ENCODE data around the gene CSRP1. TPM values are rescaled to one million over a fixed set of nuclear protein-coding genes. Genes with fewer than 3 reads are reported as not detected.
"Not testable (repeated sequence)": the region's sequence is repeated elsewhere in the genome, so short reads cannot be mapped to it uniquely, and the experiment has no call there.

The CSRP1 gene
- total and polyA plus RNA-seq, 3 experiments from 2014 or later = 65.0 to 67.6 (median 66.9) TPM

- Histone ChIP-seq H3K27me3 (ENCODE audit: insufficient read depth, low read length, poor library complexity, severe bottlenecking) (peaks cover 3% of the 10 kb centered on the region), H3K4me1 (ENCODE audit: insufficient read depth, low read length) (no peaks in the 10 kb centered on the region), H3K36me3 (ENCODE audit: insufficient read depth, low read length) (no peaks in the 10 kb centered on the region), H3K4me3 (ENCODE audit: low read length) (no peak overlapping the region), H3K9me3 (ENCODE audit: low read length) (no peaks in the 10 kb centered on the region), H3K27ac (ENCODE audit: low read depth, low read length) (no peak overlapping the region)
- H3K36me3 Mint-ChIP-seq = peaks cover 0 to 1% (median 0%) of the 10 kb centered on the region in 3 donors
- H3K4me3 Mint-ChIP-seq = no peak overlapping the region
- H3K9me3 Mint-ChIP-seq = no peaks in the 10 kb centered on the region
- no peaks in the 10 kb centered on the region for H3K4me1 Mint-ChIP-seq
- POLR2A ChIA-PET = no interaction called here
- DNase-seq = no peak
- H3K27me3 Mint-ChIP-seq = peaks cover 9 to 12% of the 10 kb centered on the region in 2 donors
- H3K27ac Mint-ChIP-seq = no peak overlapping the region
- CTCF ChIA-PET = interaction anchor here (1.1 to 1.4 kb wide), 2 partner anchors 9 to 11 kb away, joined by 3 read pairs; no protein-coding TSS in a partner anchor
Observed at GRCh38 chr1:201551096-201551495, 44.2 kb upstream of the CSRP1 start.

GRCh38 chr1:201549522-201549921 is 42.6 kb upstream of the CSRP1 start:
- H3K27ac Mint-ChIP-seq; H3K27ac ChIP-seq (ENCODE audit: low read depth, low read length); H3K4me3 ChIP-seq (ENCODE audit: low read length); H3K9me3 Mint-ChIP-seq; H3K4me3 Mint-ChIP-seq; POLR2A ChIA-PET; H3K4me1 ChIP-seq (ENCODE audit: insufficient read depth, low read length); DNase-seq; H3K9me3 ChIP-seq (ENCODE audit: low read length); H3K27me3 ChIP-seq (ENCODE audit: insufficient read depth, low read length, poor library complexity, severe bottlenecking); H3K4me1 Mint-ChIP-seq; H3K36me3 Mint-ChIP-seq; H3K36me3 ChIP-seq (ENCODE audit: insufficient read depth, low read length): not testable (repeated sequence)
- peaks cover 7 to 12% of the 10 kb centered on the region in 2 donors for H3K27me3 Mint-ChIP-seq
- CTCF ChIA-PET = interaction anchor here (2.0 kb wide), 1 partner anchor 10 kb away, joined by 6 read pairs; no protein-coding TSS in a partner anchor

DNA sequence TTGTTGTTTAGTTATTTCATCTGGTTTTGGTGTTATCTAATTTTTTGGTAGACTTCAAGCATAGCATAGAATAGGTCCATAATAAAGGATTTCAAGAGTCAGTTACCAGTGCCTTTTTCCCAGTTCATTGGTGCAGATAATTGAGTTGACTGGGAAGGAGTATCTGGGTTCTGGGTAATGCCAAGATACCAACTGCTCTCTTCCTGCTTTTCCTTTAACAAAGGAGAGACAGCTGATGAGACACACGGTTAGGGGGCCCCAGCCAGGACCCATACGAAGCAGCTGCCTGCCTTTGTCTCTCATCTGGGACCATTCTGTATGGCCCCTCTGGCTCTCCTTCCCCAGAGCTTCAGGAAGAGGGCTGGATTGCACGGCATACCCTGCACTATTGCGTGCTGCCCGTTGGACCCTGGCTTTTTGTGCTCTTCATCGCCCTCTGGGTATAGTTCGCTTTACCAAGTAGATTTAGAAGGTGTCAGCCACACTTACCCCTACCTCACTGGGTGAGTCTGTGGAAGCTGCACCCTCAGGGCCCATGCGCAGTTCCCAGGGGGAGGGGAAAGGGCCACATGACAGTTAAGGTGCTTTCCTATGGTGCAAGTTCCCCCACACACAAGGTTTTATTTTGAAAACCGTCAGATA is 39.0 kb upstream of the CSRP1 start:
- Mint-ChIP-seq H3K9me3 (peaks cover 0 to 4% (median 0%) of the 10 kb centered on the region in 5 donors), H3K4me1 (no peaks in the 10 kb centered on the region), H3K27ac (no peak overlapping the region), H3K4me3 (no peak overlapping the region), H3K36me3 (peaks cover 0 to 4% (median 3%) of the 10 kb centered on the region in 3 donors), H3K27me3 (peaks cover 9 to 25% of the 10 kb centered on the region in 2 donors)
- peaks cover 3% of the 10 kb centered on the region for H3K27me3 ChIP-seq (ENCODE audit: insufficient read depth, low read length, poor library complexity, severe bottlenecking)
- no peak overlapping the region for H3K27ac ChIP-seq (ENCODE audit: low read depth, low read length)
- no peak overlapping the region for H3K4me3 ChIP-seq (ENCODE audit: low read length)
- DNase-seq = no peak
- H3K4me1 ChIP-seq (ENCODE audit: insufficient read depth, low read length) = no peaks in the 10 kb centered on the region
- H3K9me3 ChIP-seq (ENCODE audit: low read length) = no peaks in the 10 kb centered on the region
- H3K36me3 ChIP-seq (ENCODE audit: insufficient read depth, low read length) = no peaks in the 10 kb centered on the region
- ChIA-PET CTCF (no interaction called here), POLR2A (no interaction called here)

GRCh38 chr1:201544710-201545109 is 37.8 kb upstream of the CSRP1 start:
- peaks cover 13% of the 10 kb centered on the region for H3K27me3 ChIP-seq (ENCODE audit: insufficient read depth, low read length, poor library complexity, severe bottlenecking)
- Mint-ChIP-seq H3K27ac (no peak overlapping the region), H3K4me1 (peaks cover 8 to 9% (median 8%) of the 10 kb centered on the region in 3 donors), H3K4me3 (no peak overlapping the region), H3K36me3 (peaks cover 0 to 4% (median 3%) of the 10 kb centered on the region in 3 donors), H3K27me3 (peaks cover 18 to 37% of the 10 kb centered on the region in 2 donors), H3K9me3 (peaks cover 0 to 4% (median 0%) of the 10 kb centered on the region in 5 donors)
- H3K27ac ChIP-seq (ENCODE audit: low read depth, low read length) = no peak overlapping the region
- no peaks in the 10 kb centered on the region for H3K9me3 ChIP-seq (ENCODE audit: low read length)
- no peak overlapping the region for H3K4me3 ChIP-seq (ENCODE audit: low read length)
- CTCF ChIA-PET = interaction anchor here (1.6 kb wide), 1 partner anchor 17 kb away, joined by 5 read pairs; no protein-coding TSS in a partner anchor
- H3K36me3 ChIP-seq (ENCODE audit: insufficient read depth, low read length) = no peaks in the 10 kb centered on the region
- DNase-seq = no peak
- POLR2A ChIA-PET = no interaction called here
- peaks cover 3% of the 10 kb centered on the region for H3K4me1 ChIP-seq (ENCODE audit: insufficient read depth, low read length)

- H3K36me3 ChIP-seq (ENCODE audit: insufficient read depth, low read length) = no peaks in the 10 kb centered on the region
- no peak overlapping the region for H3K4me3 ChIP-seq (ENCODE audit: low read length)
- H3K4me1 ChIP-seq (ENCODE audit: insufficient read depth, low read length) = peaks cover 8% of the 10 kb centered on the region
- Mint-ChIP-seq H3K27ac (no peak overlapping the region), H3K27me3 (peaks cover 22 to 41% of the 10 kb centered on the region in 2 donors), H3K4me1 (peaks cover 12 to 14% (median 13%) of the 10 kb centered on the region in 3 donors), H3K36me3 (peaks cover 0 to 4% (median 3%) of the 10 kb centered on the region in 3 donors), H3K4me3 (no peak overlapping the region), H3K9me3 (peaks cover 0 to 4% (median 0%) of the 10 kb centered on the region in 5 donors)
- H3K9me3 ChIP-seq (ENCODE audit: low read length) = no peaks in the 10 kb centered on the region
- H3K27ac ChIP-seq (ENCODE audit: low read depth, low read length) = no peak overlapping the region
- no peak for DNase-seq
- H3K27me3 ChIP-seq (ENCODE audit: insufficient read depth, low read length, poor library complexity, severe bottlenecking) = peaks cover 19% of the 10 kb centered on the region
- CTCF ChIA-PET = interaction anchor here (1.6 kb wide), 1 partner anchor 17 kb away, joined by 5 read pairs; no protein-coding TSS in a partner anchor
- POLR2A ChIA-PET = no interaction called here
Observed at GRCh38 chr1:201543871-201544642, 37.1 kb upstream of the CSRP1 start.

DNA sequence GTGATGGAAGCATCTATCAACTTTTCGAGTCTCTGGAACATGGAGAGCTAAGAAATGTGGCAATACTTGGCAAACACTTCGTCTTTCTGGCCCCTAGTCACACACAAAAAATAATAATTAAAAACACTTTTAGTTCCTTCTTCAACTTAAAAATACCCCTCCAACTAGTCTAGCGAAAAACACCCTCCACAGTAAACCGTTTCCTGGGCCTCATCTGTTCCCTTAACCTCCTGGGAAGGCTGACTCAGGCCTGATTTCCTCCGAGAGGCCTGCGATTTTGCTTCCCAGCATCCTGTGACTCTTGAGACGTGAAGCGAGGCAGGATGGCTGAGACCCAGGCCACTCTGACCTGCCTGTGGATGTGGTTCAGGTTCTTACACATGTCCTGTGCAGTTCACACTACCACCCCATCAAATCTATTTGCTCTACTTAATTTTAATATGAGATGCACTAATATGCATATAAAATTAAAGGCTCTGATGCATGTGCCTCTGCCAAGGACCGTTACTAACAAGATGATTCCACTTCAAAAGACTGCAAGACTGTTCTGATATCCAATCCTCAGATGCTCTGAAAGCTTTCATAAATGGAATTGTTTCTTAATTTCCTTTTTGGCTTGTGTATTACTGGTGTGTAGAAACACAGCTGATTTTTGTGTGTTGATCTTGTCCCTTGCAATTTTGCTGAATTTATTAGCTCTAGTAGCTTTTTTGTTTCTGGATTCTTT is 35.5 kb upstream of the CSRP1 start:
- Mint-ChIP-seq H3K27ac (no peak overlapping the region), H3K4me1 (peaks cover 19 to 25% (median 20%) of the 10 kb centered on the region in 3 donors), H3K4me3 (no peak overlapping the region), H3K9me3 (peaks cover 0 to 4% (median 0%) of the 10 kb centered on the region in 5 donors), H3K27me3 (peaks cover 31 to 54% of the 10 kb centered on the region in 2 donors), H3K36me3 (peaks cover 0 to 4% (median 3%) of the 10 kb centered on the region in 3 donors)
- no peak overlapping the region for H3K27ac ChIP-seq (ENCODE audit: low read depth, low read length)
- DNase-seq = no peak
- H3K27me3 ChIP-seq (ENCODE audit: insufficient read depth, low read length, poor library complexity, severe bottlenecking) = peaks cover 26% of the 10 kb centered on the region
- H3K9me3 ChIP-seq (ENCODE audit: low read length) = no peaks in the 10 kb centered on the region
- CTCF ChIA-PET = interaction anchor here (1.0 kb wide), 1 partner anchor 11 kb away, joined by 3 read pairs; no protein-coding TSS in a partner anchor
- H3K4me3 ChIP-seq (ENCODE audit: low read length) = no peak overlapping the region
- POLR2A ChIA-PET = no interaction called here
- no peaks in the 10 kb centered on the region for H3K36me3 ChIP-seq (ENCODE audit: insufficient read depth, low read length)
- peaks cover 15% of the 10 kb centered on the region for H3K4me1 ChIP-seq (ENCODE audit: insufficient read depth, low read length)

DNA sequence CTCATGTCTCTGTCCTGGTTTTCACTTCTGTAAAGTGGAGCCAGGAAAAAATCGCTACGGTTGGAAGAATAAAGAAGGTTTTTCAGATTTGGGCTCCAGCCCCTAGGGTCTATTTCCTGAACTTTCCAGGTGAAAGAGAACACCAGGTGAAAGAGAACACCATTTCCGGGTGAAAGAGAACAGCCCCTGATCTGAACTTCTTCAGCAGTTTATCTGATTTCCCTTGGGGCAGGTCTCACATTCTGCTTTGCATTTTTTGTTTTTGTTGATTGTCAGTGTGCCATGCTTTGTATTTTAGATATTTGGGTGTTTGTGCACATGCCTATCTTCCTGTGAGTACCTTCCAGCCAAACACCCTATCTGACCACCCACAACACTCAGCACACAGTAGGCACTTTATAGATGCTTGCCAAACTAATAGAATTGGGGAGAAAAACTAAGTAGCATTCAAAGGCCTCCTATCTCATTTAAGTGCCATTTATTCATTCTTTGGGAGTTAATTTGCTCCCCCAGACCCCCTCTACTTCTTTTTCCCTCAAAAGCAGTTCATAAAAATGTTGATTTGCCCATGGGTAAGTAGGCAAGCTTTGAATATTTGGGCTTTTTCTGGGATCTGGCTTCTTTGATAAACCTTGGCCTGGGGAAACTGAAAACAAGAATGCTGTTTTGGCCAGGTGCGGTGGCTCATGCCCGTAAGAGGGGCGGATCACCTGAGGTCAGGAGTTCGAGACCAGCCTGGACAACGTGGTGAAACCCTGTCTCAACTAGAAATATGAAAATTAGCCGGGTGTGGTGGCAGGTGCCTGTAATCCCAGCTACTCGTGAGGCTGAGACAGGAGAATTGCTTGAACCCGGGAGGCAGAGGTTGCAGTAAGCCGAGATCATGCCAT is 34.2 kb upstream of the CSRP1 start:
- peaks cover 39 to 64% of the 10 kb centered on the region in 2 donors for H3K27me3 Mint-ChIP-seq
- DNase-seq = no peak
- peaks cover 0 to 13% (median 3%) of the 10 kb centered on the region in 3 donors for H3K36me3 Mint-ChIP-seq
- H3K4me3 Mint-ChIP-seq = peak overlapping the region in 4 of 7 donors; percentile 35 to 75 (median 51)
- no peaks in the 10 kb centered on the region for H3K9me3 ChIP-seq (ENCODE audit: low read length)
- POLR2A ChIA-PET = no interaction called here
- H3K27me3 ChIP-seq (ENCODE audit: insufficient read depth, low read length, poor library complexity, severe bottlenecking) = peaks cover 31% of the 10 kb centered on the region
- H3K4me1 Mint-ChIP-seq = peaks cover 19 to 28% (median 20%) of the 10 kb centered on the region in 3 donors
- CTCF ChIA-PET = no interaction called here
- no peaks in the 10 kb centered on the region for H3K36me3 ChIP-seq (ENCODE audit: insufficient read depth, low read length)
- H3K4me3 ChIP-seq (ENCODE audit: low read length) = no peak overlapping the region
- no peak overlapping the region for H3K27ac ChIP-seq (ENCODE audit: low read depth, low read length)
- peaks cover 15% of the 10 kb centered on the region for H3K4me1 ChIP-seq (ENCODE audit: insufficient read depth, low read length)
- H3K27ac Mint-ChIP-seq = no peak overlapping the region
- H3K9me3 Mint-ChIP-seq = peaks cover 0 to 4% (median 0%) of the 10 kb centered on the region in 5 donors
